ENCODE data around the gene DLG2.
"Not testable (repeated sequence)": the region's sequence is repeated elsewhere in the genome, so short reads cannot be mapped to it uniquely, and the experiment has no call there.

The DLG2 gene

GRCh38 chr11:83599066-83599465 lies 2028.1 kb downstream of the DLG2 start:
- DNase-seq (ENCODE audit: low read depth), result no peak
- TF ChIP-seq CTCF (conservative IDR thresholded peaks at IDR 0.05; ENCODE audit: low read depth, low read length), result no peak
- H3K4me3 ChIP-seq (ENCODE audit: low read depth, low read length), result no peak overlapping the region

- H3K4me3 ChIP-seq (ENCODE audit: low read depth, low read length), result peak overlapping the region; percentile 20
- DNase-seq (ENCODE audit: low read depth), result not testable (repeated sequence)
Measured at GRCh38 chr11:83587797-83588196, 2039.3 kb downstream of the DLG2 start.

GRCh38 chr11:83583757-83584366 lies 2043.3 kb downstream of the DLG2 start:
- peak; percentile 10 for DNase-seq (ENCODE audit: low read depth)
- TF ChIP-seq CTCF (conservative IDR thresholded peaks at IDR 0.05; ENCODE audit: low read depth, low read length), result no peak
- H3K4me3 ChIP-seq (ENCODE audit: low read depth, low read length), result no peak overlapping the region

- DNase-seq (ENCODE audit: low read depth), result peak; percentile 43
- TF ChIP-seq CTCF (conservative IDR thresholded peaks at IDR 0.05; ENCODE audit: low read depth, low read length), result no peak
- no peak overlapping the region for H3K4me3 ChIP-seq (ENCODE audit: low read depth, low read length)
Measured at GRCh38 chr11:83574519-83574918, 2052.6 kb downstream of the DLG2 start.

GRCh38 chr11:83572581-83573496 lies 2054.3 kb downstream of the DLG2 start:
- H3K4me3 ChIP-seq (ENCODE audit: low read depth, low read length), result no peak overlapping the region
- TF ChIP-seq CTCF (conservative IDR thresholded peaks at IDR 0.05; ENCODE audit: low read depth, low read length), result no peak
- DNase-seq (ENCODE audit: low read depth), result peak; percentile 21

GRCh38 chr11:83571302-83571701 lies 2055.8 kb downstream of the DLG2 start:
- peak; percentile 38 for DNase-seq (ENCODE audit: low read depth)

More at GRCh38 chr11:83571302-83571701, 2055.8 kb downstream of the DLG2 start:
- no peak overlapping the region for H3K4me3 ChIP-seq (ENCODE audit: low read depth, low read length)
- TF ChIP-seq CTCF (conservative IDR thresholded peaks at IDR 0.05; ENCODE audit: low read depth, low read length), result no peak

Measured in choroid plexus epithelial cell (primary cell).